ENCODE data around the gene STAP1.
A peak's percentile ranks its signal among the peaks of the same experiment; 100 is the strongest.

The STAP1 gene

GRCh38 chr4:67575232-67576058 is 16.9 kb downstream of the STAP1 start:
- peak; percentile 35 to 58 for DNase-seq
- TF ChIP-seq POLR2A (IDR thresholded peaks at IDR 0.05; ENCODE audit: low read length) (peak; percentile 36), GATA1 (IDR thresholded peaks at IDR 0.05; ENCODE audit: low read depth, low read length) (no peak)

- TF ChIP-seq GATA1 (IDR thresholded peaks at IDR 0.05; ENCODE audit: low read depth, low read length) (no peak), POLR2A (IDR thresholded peaks at IDR 0.05; ENCODE audit: low read length) (no peak)
- no peak for DNase-seq
Observed at GRCh38 chr4:67576059-67576466, 17.5 kb downstream of the STAP1 start.

- TF ChIP-seq POLR2A (IDR thresholded peaks at IDR 0.05; ENCODE audit: low read length) (no peak), GATA1 (IDR thresholded peaks at IDR 0.05; ENCODE audit: low read depth, low read length) (no peak)
- DNase-seq = peak; percentile 6 to 9
Observed at GRCh38 chr4:67576538-67576937, 18.0 kb downstream of the STAP1 start.

- TF ChIP-seq GATA1 (IDR thresholded peaks at IDR 0.05; ENCODE audit: low read depth, low read length) = no peak
- no peak for TF ChIP-seq POLR2A (IDR thresholded peaks at IDR 0.05; ENCODE audit: low read length)
- DNase-seq = no peak
Observed at GRCh38 chr4:67580577-67580976, 22.1 kb downstream of the STAP1 start.

- DNase-seq = no peak
Observed at GRCh38 chr4:67581208-67581857, 22.8 kb downstream of the STAP1 start.

GRCh38 chr4:67581913-67582312 is 23.4 kb downstream of the STAP1 start:
- TF ChIP-seq POLR2A (IDR thresholded peaks at IDR 0.05; ENCODE audit: low read length) = no peak
- no peak for TF ChIP-seq GATA1 (IDR thresholded peaks at IDR 0.05; ENCODE audit: low read depth, low read length)
- no peak for DNase-seq

More at GRCh38 chr4:67581208-67581857, 22.8 kb downstream of the STAP1 start:
- TF ChIP-seq GATA1 (IDR thresholded peaks at IDR 0.05; ENCODE audit: low read depth, low read length) (no peak), POLR2A (IDR thresholded peaks at IDR 0.05; ENCODE audit: low read length) (no peak)

- TF ChIP-seq GATA1 (IDR thresholded peaks at IDR 0.05; ENCODE audit: low read depth, low read length) = no peak
- TF ChIP-seq POLR2A (IDR thresholded peaks at IDR 0.05; ENCODE audit: low read length) = no peak
- DNase-seq = no peak
Observed at GRCh38 chr4:67584496-67584895, 26.0 kb downstream of the STAP1 start.

- TF ChIP-seq POLR2A (IDR thresholded peaks at IDR 0.05; ENCODE audit: low read length) = no peak
- DNase-seq = no peak
Observed at GRCh38 chr4:67587156-67587555, 28.6 kb downstream of the STAP1 start.

GRCh38 chr4:67593741-67594175 is 35.2 kb downstream of the STAP1 start:
- DNase-seq = no peak
- TF ChIP-seq GATA1 (IDR thresholded peaks at IDR 0.05; ENCODE audit: low read depth, low read length) = no peak
- no peak for TF ChIP-seq POLR2A (IDR thresholded peaks at IDR 0.05; ENCODE audit: low read length)

GRCh38 chr4:67603310-67604028 is 44.9 kb downstream of the STAP1 start:
- TF ChIP-seq POLR2A (IDR thresholded peaks at IDR 0.05; ENCODE audit: low read length) (no peak), GATA1 (IDR thresholded peaks at IDR 0.05; ENCODE audit: low read depth, low read length) (no peak)
- DNase-seq = no peak

- no peak for DNase-seq
- TF ChIP-seq POLR2A (IDR thresholded peaks at IDR 0.05; ENCODE audit: low read length) (no peak), GATA1 (IDR thresholded peaks at IDR 0.05; ENCODE audit: low read depth, low read length) (no peak)
Observed at GRCh38 chr4:67604029-67604381, 45.5 kb downstream of the STAP1 start.

GRCh38 chr4:67604749-67605148 is 46.2 kb downstream of the STAP1 start:
- DNase-seq = no peak

GRCh38 chr4:67608027-67608426 is 49.5 kb downstream of the STAP1 start:
- DNase-seq = no peak
- no peak for TF ChIP-seq GATA1 (IDR thresholded peaks at IDR 0.05; ENCODE audit: low read depth, low read length)
- TF ChIP-seq POLR2A (IDR thresholded peaks at IDR 0.05; ENCODE audit: low read length) = no peak

More at GRCh38 chr4:67604749-67605148, 46.2 kb downstream of the STAP1 start:
- no peak for TF ChIP-seq POLR2A (IDR thresholded peaks at IDR 0.05; ENCODE audit: low read length)
- no peak for TF ChIP-seq GATA1 (IDR thresholded peaks at IDR 0.05; ENCODE audit: low read depth, low read length)

GRCh38 chr4:67614186-67614585 is 55.7 kb downstream of the STAP1 start:
- TF ChIP-seq GATA1 (IDR thresholded peaks at IDR 0.05; ENCODE audit: low read depth, low read length) (no peak), POLR2A (IDR thresholded peaks at IDR 0.05; ENCODE audit: low read length) (no peak)

More at GRCh38 chr4:67614186-67614585, 55.7 kb downstream of the STAP1 start:
- no peak for DNase-seq

All from erythroblast (primary cell).